Measurements from ENCODE around the gene NPSR1. TPM values are rescaled to one million over a fixed set of nuclear protein-coding genes. Genes with fewer than 3 reads are reported as not detected.

Gene NPSR1
- total and polyA plus RNA-seq, 9 of the 15 experiments (the other 6 are each of a cell fraction or from before 2014, with no cell fraction given), result not detected

DNA sequence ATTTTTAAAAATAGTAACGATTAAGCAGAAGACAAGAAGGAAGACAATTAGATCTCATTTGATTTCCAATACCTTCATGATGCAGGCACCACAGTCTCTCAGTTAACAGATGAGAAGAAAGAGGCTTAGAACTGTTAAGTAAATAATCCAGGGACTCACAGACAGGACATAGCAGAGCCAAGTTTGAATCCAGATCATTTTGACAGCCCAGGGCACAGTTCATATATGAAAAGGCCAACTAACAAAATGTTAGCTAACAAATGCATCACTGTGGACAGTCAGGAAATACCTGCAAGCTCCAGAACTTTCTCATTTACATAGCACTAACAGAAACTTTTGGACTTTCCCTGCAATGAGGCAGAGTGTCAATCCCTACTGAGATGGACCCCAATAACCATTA lies 4.2 kb upstream of the NPSR1 start:
- intact Hi-C loops (cut with micrococcal nuclease), result no loop called here
- Histone ChIP-seq H3K4me1 (replicated peaks in 1 of 2; ENCODE audit: control insufficient read depth in 2 of 2, insufficient read depth in 2 of 2, low read length in 2 of 2) (no peaks in the 10 kb centered on the region), H4K20me1 (replicated peaks; ENCODE audit: control insufficient read depth, insufficient read depth, low read length) (no peaks in the 10 kb centered on the region), H3K9me3 (replicated peaks; ENCODE audit: control insufficient read depth, insufficient read depth, low read depth, low read length) (no peaks in the 10 kb centered on the region), H3K27me3 (ENCODE audit: control insufficient read depth in 2 of 2, insufficient read depth in 2 of 2, low read length in 2 of 2) (no peaks in the 10 kb centered on the region), H3K27ac (ENCODE audit: extremely low read depth, low read depth, low read length) (no peak overlapping the region), H3K4me3 (no peak overlapping the region), H2AFZ (ENCODE audit: low read depth, low read length) (no peak overlapping the region), H3K4me2 (ENCODE audit: insufficient read depth, low read length) (no peak overlapping the region), H3K9me1 (ENCODE audit: control insufficient read depth, insufficient read depth, low read length) (no peaks in the 10 kb centered on the region), H3K36me3 (ENCODE audit: control insufficient read depth, insufficient read depth, low read length) (no peaks in the 10 kb centered on the region), H3K9ac (ENCODE audit: insufficient read depth in 1 of 2, low read depth in 2 of 2, low read length in 2 of 2) (no peak overlapping the region), H3K79me2 (ENCODE audit: control insufficient read depth, insufficient read depth, low read length) (no peaks in the 10 kb centered on the region)
- in situ Hi-C loops (cut with MboI), result no loop called here
- TF ChIP-seq JUND (IDR thresholded peaks at IDR 0.05; ENCODE audit: borderline replicate concordance, low read depth, low read length), result no peak
- no peak for TF ChIP-seq JUND (tag; IDR thresholded peaks at IDR 0.05; ENCODE audit: borderline replicate concordance, low read depth, low read length)
- TF ChIP-seq ETS2 (tag; IDR thresholded peaks at IDR 0.05; ENCODE audit: borderline replicate concordance, poor library complexity, severe bottlenecking), result no peak
- no peak for TF ChIP-seq ADNP (tag; IDR thresholded peaks at IDR 0.05)
- TF ChIP-seq SMARCB1 (IDR thresholded peaks at IDR 0.05; ENCODE audit: insufficient read length, low read depth), result no peak
- no peak for TF ChIP-seq SIN3B (IDR thresholded peaks at IDR 0.05; ENCODE audit: low read depth)
- TF ChIP-seq ZSCAN32 (CRISPR knock-in tag; IDR thresholded peaks at IDR 0.05), result no peak
- TF ChIP-seq POLR2AphosphoS2 (IDR thresholded peaks at IDR 0.05; ENCODE audit: low read length), result no peak
- no peak for TF ChIP-seq ZNF384 (IDR thresholded peaks at IDR 0.05; ENCODE audit: low read depth, low read length)
- no peak for TF ChIP-seq TCF7 (IDR thresholded peaks at IDR 0.05; ENCODE audit: borderline replicate concordance)
- no peak for TF ChIP-seq RFX5 (IDR thresholded peaks at IDR 0.05; ENCODE audit: low read depth, low read length)
- TF ChIP-seq HNRNPLL (IDR thresholded peaks at IDR 0.05; ENCODE audit: low read depth, low read length, poor library complexity, severe bottlenecking), result no peak
- TF ChIP-seq ZNF584 (CRISPR knock-in tag; IDR thresholded peaks at IDR 0.05; ENCODE audit: low read depth), result no peak
- TF ChIP-seq KDM2B (CRISPR knock-in tag; IDR thresholded peaks at IDR 0.05), result no peak
- 18% methylated on average over 1 of the region's 1 CpG for WGBS (ENCODE audit: insufficient coverage, low coverage, missing lambda C conversion rate)
- FAIRE-seq (no peak), DNase-seq (ENCODE audit: extremely low read depth in 1 of 4, low spot score in 3 of 4) (no peak), ATAC-seq (no peak)
- BruUV-seq (replicated peaks), result no TSS peak
- POLR2A ChIA-PET, result no interaction called here
- CTCF ChIA-PET (ENCODE audit: low intra/inter-chr PET ratio), result no interaction called here

Measured in K562 (cell line).